Measurements from ENCODE around the gene APOB. TPM values are rescaled to one million over a fixed set of nuclear protein-coding genes. Genes with fewer than 3 reads are reported as not detected.
A peak's percentile ranks its signal among the peaks of the same experiment; 100 is the strongest.

APOB gene
- total and polyA plus RNA-seq, 2 of the 13 experiments (the other 11 are each of a cell fraction or from before 2014, with no cell fraction given): 1,569 to 2,515 TPM

DNA sequence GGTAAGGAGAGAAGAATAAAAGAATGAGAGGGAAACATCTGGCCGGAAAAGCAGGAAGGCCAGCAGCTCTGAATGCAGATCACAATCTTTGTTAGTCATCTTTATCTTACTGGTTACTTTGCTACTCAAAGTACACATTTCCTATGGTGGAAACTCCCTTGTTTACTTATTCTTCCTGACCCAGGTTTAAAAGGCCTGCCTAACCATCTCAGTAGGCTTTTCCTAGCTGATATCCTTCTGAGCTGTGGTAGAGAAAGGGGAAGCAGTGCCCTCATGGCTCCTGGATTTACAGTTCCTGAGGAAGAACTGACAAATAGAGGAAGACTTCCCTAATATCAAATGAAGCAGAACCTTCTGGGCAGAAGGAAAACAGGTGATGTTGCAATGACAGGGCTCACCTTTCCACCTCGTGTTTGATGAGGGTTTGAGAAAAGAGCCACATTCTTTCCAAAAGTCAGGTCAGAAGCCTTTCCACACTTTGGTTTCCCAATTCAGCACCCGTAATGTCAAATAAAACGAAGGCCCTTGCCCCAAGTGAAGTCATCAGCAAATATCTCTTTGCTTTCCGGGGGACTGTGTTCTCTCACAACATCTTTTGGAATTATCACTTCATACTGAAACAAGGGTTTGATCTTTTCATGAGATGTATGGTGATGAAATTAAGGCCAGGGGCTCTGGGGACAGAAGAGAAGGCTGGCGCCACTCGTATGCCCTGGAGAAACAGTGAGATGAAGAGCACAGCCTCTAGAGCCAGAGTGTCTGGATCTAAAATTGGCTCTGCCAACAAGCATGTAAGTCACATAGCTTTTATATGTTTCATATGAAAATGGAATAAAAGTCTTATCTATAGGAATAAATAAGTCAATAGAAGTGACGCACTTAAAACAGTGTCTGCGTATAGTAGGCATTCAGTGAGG lies 26.7 kb upstream of the APOB start (continued):
- TF ChIP-seq ZGPAT (CRISPR knock-in tag; IDR thresholded peaks at IDR 0.05) (peak; percentile 96), XRCC5 (optimal IDR thresholded peaks at IDR 0.05; ENCODE audit: low read length) (peak; percentile 70), ZNF30 (CRISPR knock-in tag; IDR thresholded peaks at IDR 0.05) (no peak; the same call in 1 of the 2 replicates), MAZ (IDR thresholded peaks at IDR 0.05; ENCODE audit: borderline replicate concordance, low read depth, low read length) (no peak), MAZ (CRISPR knock-in tag; IDR thresholded peaks at IDR 0.05; ENCODE audit: low read depth) (peak; percentile 38; the same call in 1 of the 2 replicates), FOSL2 (CRISPR knock-in tag; IDR thresholded peaks at IDR 0.05) (peak; percentile 79), ZNF484 (CRISPR knock-in tag; IDR thresholded peaks at IDR 0.05; ENCODE audit: borderline replicate concordance, low read depth) (no peak), ISX (CRISPR knock-in tag; conservative IDR thresholded peaks at IDR 0.05) (peak; percentile 88; the same call in 1 of the 2 replicates), ZSCAN25 (CRISPR knock-in tag; IDR thresholded peaks at IDR 0.05) (no peak), NFE2L1 (CRISPR knock-in tag; IDR thresholded peaks at IDR 0.05; ENCODE audit: borderline replicate concordance) (no peak), ZNF510 (CRISPR knock-in tag; IDR thresholded peaks at IDR 0.05; ENCODE audit: low read depth) (peak; percentile 89; the same call in 1 of the 2 replicates), FOXJ3 (CRISPR knock-in tag; IDR thresholded peaks at IDR 0.05; ENCODE audit: borderline replicate concordance) (peak; percentile 95), MTA3 (CRISPR knock-in tag; IDR thresholded peaks at IDR 0.05) (no peak), SYNCRIP (IDR thresholded peaks at IDR 0.05; ENCODE audit: insufficient read depth, low read depth, low read length) (no peak)
- TF ChIP-seq, protein P1, sequence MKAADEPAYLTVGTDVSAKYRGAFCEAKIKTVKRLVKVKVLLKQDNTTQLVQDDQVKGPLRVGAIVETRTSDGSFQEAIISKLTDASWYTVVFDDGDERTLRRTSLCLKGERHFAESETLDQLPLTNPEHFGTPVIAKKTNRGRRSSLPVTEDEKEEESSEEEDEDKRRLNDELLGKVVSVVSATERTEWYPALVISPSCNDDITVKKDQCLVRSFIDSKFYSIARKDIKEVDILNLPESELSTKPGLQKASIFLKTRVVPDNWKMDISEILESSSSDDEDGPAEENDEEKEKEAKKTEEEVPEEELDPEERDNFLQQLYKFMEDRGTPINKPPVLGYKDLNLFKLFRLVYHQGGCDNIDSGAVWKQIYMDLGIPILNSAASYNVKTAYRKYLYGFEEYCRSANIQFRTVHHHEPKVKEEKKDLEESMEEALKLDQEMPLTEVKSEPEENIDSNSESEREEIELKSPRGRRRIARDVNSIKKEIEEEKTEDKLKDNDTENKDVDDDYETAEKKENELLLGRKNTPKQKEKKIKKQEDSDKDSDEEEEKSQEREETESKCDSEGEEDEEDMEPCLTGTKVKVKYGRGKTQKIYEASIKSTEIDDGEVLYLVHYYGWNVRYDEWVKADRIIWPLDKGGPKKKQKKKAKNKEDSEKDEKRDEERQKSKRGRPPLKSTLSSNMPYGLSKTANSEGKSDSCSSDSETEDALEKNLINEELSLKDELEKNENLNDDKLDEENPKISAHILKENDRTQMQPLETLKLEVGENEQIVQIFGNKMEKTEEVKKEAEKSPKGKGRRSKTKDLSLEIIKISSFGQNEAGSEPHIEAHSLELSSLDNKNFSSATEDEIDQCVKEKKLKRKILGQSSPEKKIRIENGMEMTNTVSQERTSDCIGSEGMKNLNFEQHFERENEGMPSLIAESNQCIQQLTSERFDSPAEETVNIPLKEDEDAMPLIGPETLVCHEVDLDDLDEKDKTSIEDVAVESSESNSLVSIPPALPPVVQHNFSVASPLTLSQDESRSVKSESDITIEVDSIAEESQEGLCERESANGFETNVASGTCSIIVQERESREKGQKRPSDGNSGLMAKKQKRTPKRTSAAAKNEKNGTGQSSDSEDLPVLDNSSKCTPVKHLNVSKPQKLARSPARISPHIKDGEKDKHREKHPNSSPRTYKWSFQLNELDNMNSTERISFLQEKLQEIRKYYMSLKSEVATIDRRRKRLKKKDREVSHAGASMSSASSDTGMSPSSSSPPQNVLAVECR (CRISPR knock-in tag; IDR thresholded peaks at IDR 0.05; ENCODE audit: borderline replicate concordance): peak; percentile 63; the same call in 1 of the 2 replicates
- TF ChIP-seq, protein P2, sequence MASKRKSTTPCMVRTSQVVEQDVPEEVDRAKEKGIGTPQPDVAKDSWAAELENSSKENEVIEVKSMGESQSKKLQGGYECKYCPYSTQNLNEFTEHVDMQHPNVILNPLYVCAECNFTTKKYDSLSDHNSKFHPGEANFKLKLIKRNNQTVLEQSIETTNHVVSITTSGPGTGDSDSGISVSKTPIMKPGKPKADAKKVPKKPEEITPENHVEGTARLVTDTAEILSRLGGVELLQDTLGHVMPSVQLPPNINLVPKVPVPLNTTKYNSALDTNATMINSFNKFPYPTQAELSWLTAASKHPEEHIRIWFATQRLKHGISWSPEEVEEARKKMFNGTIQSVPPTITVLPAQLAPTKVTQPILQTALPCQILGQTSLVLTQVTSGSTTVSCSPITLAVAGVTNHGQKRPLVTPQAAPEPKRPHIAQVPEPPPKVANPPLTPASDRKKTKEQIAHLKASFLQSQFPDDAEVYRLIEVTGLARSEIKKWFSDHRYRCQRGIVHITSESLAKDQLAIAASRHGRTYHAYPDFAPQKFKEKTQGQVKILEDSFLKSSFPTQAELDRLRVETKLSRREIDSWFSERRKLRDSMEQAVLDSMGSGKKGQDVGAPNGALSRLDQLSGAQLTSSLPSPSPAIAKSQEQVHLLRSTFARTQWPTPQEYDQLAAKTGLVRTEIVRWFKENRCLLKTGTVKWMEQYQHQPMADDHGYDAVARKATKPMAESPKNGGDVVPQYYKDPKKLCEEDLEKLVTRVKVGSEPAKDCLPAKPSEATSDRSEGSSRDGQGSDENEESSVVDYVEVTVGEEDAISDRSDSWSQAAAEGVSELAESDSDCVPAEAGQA (IDR thresholded peaks at IDR 0.05; ENCODE audit: low read depth): no peak
- TF ChIP-seq, protein P2 (CRISPR knock-in tag; IDR thresholded peaks at IDR 0.05; ENCODE audit: borderline replicate concordance): no peak; the same call in 1 of the 2 replicates

All from HepG2 (cell line).